ENCODE measurements around the gene USP21. TPM values are rescaled to one million over a fixed set of nuclear protein-coding genes. Genes with fewer than 3 reads are reported as not detected.

Gene USP21
- polyA plus RNA-seq, 1 donor (not counting 4 experiments of a cell fraction or from before 2014, with no cell fraction given): 9.5 TPM

- no peak for FAIRE-seq
- H2AFZ ChIP-seq (ENCODE audit: control insufficient read depth, low read length): no peak overlapping the region
- H3K27ac ChIP-seq (ENCODE audit: control insufficient read depth, insufficient read depth, low read length): no peak overlapping the region
- H3K9me1 ChIP-seq (ENCODE audit: control insufficient read depth, extremely low read depth, insufficient read depth, low read length): no peaks in the 10 kb centered on the region
- no peaks in the 10 kb centered on the region for H4K20me1 ChIP-seq (ENCODE audit: control insufficient read depth, extremely low read depth, insufficient read depth, low read length)
- H3K9me3 ChIP-seq (ENCODE audit: control insufficient read depth, low read depth, low read length): no peaks in the 10 kb centered on the region
- H3K79me2 ChIP-seq (ENCODE audit: control insufficient read depth, insufficient read depth, low read length): peaks cover 85% of the 10 kb centered on the region
- no peak overlapping the region for H3K4me2 ChIP-seq (ENCODE audit: control insufficient read depth, extremely low read depth, insufficient read depth, low read depth, low read length)
- peaks cover 21% of the 10 kb centered on the region for H3K4me1 ChIP-seq (ENCODE audit: control insufficient read depth, extremely low read depth, insufficient read depth, low read length)
- dilution Hi-C loops (cut with MboI; ENCODE audit: extremely low pct_ligation_motif_present, low sequenced_read_pairs): no loop called here
- DNase-seq (ENCODE audit: low read depth, low spot score): no peak
- H3K27me3 ChIP-seq (ENCODE audit: control insufficient read depth, extremely low read depth, insufficient read depth, low read length): no peaks in the 10 kb centered on the region
- no peak for TF ChIP-seq CTCF (optimal IDR thresholded peaks at IDR 0.05 in 1 of 3, IDR thresholded peaks at IDR 0.05 in 1 of 3, conservative IDR thresholded peaks at IDR 0.05 in 1 of 3; ENCODE audit: extremely low read depth in 1 of 3, insufficient read depth in 2 of 3, low read length in 3 of 3)
- H3K9ac ChIP-seq (ENCODE audit: control insufficient read depth, extremely low read depth, insufficient read depth, low read length): no peak overlapping the region
- H3K4me3 ChIP-seq (ENCODE audit: control insufficient read depth in 2 of 3, extremely low read depth in 1 of 3, insufficient read depth in 2 of 3, low read depth in 1 of 3, low read length in 3 of 3): no peak overlapping the region
- peaks cover 4 to 26% of the 10 kb centered on the region in 2 experiments for H3K36me3 ChIP-seq (ENCODE audit: control insufficient read depth in 2 of 2, extremely low read depth in 1 of 2, insufficient read depth in 2 of 2, low read length in 2 of 2)
Observed at GRCh38 chr1:161111527-161111926, 47.8 kb upstream of the USP21 start.

GRCh38 chr1:161113915-161114314, 45.4 kb upstream of the USP21 start:
- Histone ChIP-seq H3K4me2 (ENCODE audit: control insufficient read depth, extremely low read depth, insufficient read depth, low read depth, low read length) (peak overlapping the region; percentile 62), H3K9me3 (ENCODE audit: control insufficient read depth, low read depth, low read length) (no peaks in the 10 kb centered on the region), H3K27ac (ENCODE audit: control insufficient read depth, insufficient read depth, low read length) (peak overlapping the region; percentile 97), H4K20me1 (ENCODE audit: control insufficient read depth, extremely low read depth, insufficient read depth, low read length) (no peaks in the 10 kb centered on the region), H3K36me3 (ENCODE audit: control insufficient read depth in 2 of 2, extremely low read depth in 1 of 2, insufficient read depth in 2 of 2, low read length in 2 of 2) (peaks cover 4 to 19% of the 10 kb centered on the region in 2 experiments), H3K9me1 (ENCODE audit: control insufficient read depth, extremely low read depth, insufficient read depth, low read length) (no peaks in the 10 kb centered on the region), H3K9ac (ENCODE audit: control insufficient read depth, extremely low read depth, insufficient read depth, low read length) (no peak overlapping the region), H3K79me2 (ENCODE audit: control insufficient read depth, insufficient read depth, low read length) (peaks cover 82% of the 10 kb centered on the region), H3K4me1 (ENCODE audit: control insufficient read depth, extremely low read depth, insufficient read depth, low read length) (peaks cover 26% of the 10 kb centered on the region), H3K4me3 (ENCODE audit: control insufficient read depth in 2 of 3, extremely low read depth in 1 of 3, insufficient read depth in 2 of 3, low read depth in 1 of 3, low read length in 3 of 3) (peak overlapping the region in 1 of 3 experiments; percentile 5), H3K27me3 (ENCODE audit: control insufficient read depth, extremely low read depth, insufficient read depth, low read length) (no peaks in the 10 kb centered on the region), H2AFZ (ENCODE audit: control insufficient read depth, low read length) (no peak overlapping the region)
- no peak for DNase-seq (ENCODE audit: low read depth, low spot score)
- TF ChIP-seq EZH2 (IDR thresholded peaks at IDR 0.05; ENCODE audit: low read length): no peak
- TF ChIP-seq CTCF (optimal IDR thresholded peaks at IDR 0.05 in 1 of 3, IDR thresholded peaks at IDR 0.05 in 1 of 3, conservative IDR thresholded peaks at IDR 0.05 in 1 of 3; ENCODE audit: extremely low read depth in 1 of 3, insufficient read depth in 2 of 3, low read length in 3 of 3): no peak
- FAIRE-seq: no peak
- dilution Hi-C loops (cut with MboI; ENCODE audit: extremely low pct_ligation_motif_present, low sequenced_read_pairs): no loop called here
